HUDEP-2 (cell line): ENCODE results near the gene LCN12.

Source experiments
- DNase-seq, 76 experiments: peaks; one replicate each; lab custom pipeline; 2025; ENCODE audit not compliant: unreplicated experiment in 76 of 76; lab: John Stamatoyannopoulos, UW

Gene LCN12

DNA sequence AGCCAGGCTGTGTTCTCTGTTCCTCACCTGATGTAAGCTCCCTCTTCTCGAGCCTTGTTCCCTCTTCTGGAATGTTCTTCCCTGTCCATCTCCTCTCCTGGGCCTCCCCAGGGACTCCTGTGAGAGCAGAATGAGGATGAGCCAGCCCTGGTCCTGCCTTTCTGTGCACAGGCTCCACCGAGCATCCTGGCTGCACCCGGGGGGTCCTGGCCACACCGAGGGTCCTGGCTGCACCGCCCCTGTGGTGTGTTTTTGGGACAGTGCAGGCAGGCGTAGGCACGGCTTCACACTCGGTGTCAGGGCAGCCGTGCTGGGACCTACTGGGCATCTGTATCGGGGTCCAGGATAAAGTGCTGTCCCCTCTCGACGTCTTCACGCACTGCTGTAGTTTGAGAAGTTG lies 25.3 kb upstream of the LCN12 start:
- DNase-seq = no peak

- no peak for DNase-seq
Observed at GRCh38 chr9:136927343-136928271, 24.5 kb upstream of the LCN12 start.

GRCh38 chr9:136928591-136928990 lies 23.5 kb upstream of the LCN12 start:
- DNase-seq = no peak

DNA sequence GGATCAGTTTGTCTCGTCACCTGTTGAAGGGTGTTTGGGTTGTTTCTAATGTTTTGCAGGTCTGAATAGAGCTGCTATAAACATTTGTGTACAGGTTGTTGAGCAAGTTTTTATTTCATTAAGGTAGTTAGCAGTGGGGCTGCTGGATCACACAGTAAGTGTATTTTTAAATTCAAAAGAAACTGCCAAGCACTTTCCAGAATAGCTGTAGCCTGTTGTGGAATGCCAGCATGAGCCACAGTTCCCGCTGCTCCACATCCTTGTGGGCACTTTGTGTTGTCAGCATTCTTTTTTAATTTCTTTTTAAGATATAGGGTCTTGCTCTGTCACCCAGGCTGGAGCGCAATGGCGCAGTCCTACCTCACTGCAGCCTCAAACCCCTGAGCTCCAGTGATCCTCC lies 22.1 kb upstream of the LCN12 start:
- DNase-seq = no peak

- no peak for DNase-seq
Observed at GRCh38 chr9:136931611-136932130, 20.4 kb upstream of the LCN12 start.

DNA sequence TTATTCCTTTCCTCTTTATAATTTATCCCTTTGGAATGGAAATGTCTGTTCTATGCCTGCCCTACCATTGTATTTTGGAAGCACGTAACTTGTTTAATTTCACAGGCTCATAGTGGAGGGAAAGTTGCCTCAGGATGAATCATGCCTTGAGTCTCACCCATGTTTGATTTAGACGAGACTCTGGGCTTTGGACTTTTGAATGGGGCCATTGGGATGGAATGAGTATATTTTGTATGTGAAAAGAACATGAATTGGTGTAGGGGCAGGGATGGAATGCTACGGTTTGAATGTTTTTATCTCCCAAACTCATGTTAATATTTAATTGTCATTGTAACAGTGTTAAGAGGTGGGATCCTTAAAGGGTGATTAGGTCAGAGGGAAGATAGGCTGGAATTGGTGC lies 17.8 kb upstream of the LCN12 start:
- no peak for DNase-seq

GRCh38 chr9:136935651-136936050 lies 16.4 kb upstream of the LCN12 start:
- DNase-seq = no peak

DNA sequence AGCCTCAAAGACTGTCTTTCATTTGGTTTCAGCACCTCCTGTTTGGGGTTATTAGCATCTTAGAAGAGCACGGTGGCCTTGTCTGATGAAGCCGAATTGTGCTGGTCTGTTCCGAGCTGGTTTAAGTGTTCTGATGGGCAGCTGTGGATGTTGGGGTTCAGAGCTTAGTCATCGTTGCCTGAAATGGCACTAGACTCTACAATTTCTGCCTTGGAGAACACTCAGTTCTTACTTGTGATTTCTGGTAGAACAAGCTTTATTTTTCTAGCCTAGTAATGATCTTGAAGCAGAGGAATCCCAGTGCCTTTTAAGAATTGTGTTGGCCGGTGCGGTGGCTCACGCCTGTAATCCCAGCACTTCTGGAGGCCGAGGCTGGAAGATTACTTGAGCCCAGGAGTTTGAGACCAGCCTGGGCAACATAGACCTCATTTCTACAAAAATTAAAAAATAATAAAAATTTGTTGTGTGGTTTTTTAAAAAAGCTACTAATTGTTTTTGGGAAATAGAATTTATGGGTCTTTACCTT lies 15.4 kb upstream of the LCN12 start:
- DNase-seq = no peak

DNA sequence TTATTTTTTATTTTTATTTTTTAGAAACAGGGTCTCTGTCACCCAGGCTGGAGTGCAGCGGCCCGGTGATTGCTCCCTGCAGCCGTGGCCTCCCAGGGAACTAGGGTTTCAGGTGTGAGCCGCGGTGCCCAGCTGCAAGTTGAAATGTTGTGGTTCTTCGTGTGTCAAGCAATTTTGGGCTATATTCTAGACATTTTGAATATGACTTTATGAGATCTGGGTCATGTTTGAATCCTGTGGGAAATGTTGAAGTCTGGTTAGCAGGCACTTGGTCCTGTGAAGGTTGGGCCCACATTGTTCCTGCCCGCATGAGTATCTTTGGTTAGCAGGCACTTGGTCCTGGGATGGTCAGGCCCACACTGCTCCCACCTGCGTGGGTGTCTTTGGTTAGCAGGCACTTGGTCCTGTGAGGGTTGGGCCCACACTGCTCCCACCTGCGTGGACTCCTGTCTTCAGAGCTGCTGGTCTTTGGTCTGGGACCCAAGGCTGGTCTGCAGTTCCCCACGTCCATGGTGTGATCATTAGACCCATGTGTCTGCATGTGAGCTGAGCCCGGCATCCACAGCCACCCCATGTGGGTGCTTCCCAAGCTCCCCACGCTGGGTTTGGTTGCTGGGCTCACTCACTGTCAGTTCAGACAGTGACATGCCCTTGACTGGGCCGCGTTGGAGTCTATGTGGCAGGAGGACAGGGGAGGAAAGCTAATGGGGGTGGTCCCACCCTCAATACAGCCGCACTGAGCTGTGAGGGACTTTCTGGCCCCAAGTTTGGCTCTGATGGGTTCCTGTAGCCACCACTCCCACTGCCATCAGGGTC lies 14.7 kb upstream of the LCN12 start:
- DNase-seq = no peak

- no peak for DNase-seq
Observed at GRCh38 chr9:136939431-136939995, 12.6 kb upstream of the LCN12 start.

- no peak for DNase-seq
Observed at GRCh38 chr9:136939996-136940525, 12.0 kb upstream of the LCN12 start.

DNA sequence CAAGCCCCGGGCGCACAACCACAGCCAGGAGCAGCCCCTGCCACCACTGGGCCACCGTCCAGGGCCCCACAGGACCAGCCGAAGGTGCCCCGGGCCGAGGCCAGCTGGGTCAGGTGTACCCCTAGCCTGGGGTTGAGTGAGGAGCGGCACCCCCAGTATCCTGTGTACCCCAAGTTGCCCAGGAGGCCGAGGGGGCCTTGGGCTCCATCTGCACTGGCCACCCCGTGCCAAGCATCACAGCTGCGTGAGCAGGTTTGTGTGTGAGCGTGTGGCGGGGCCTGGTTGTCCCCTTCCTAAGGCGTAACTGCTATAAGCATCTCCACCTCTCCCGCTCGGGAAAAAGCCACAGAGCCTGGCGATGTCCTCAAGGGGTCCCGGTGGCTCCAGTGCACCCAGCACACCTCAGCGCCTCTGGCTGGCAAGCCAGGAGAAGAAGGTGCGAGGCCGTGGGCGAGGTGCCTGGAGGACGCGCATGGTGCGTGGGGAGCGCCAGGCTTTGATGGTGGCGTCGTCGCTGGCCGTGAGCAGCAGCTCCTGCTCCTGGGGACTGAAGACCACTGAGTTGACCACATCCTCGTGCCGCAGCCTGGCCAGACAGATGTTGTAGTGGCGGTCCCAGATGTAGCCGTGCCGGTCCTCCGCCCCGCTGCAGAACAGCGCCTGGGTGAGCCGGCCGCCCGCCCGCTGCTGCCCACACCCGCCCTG lies 11.4 kb upstream of the LCN12 start:
- no peak for DNase-seq

DNA sequence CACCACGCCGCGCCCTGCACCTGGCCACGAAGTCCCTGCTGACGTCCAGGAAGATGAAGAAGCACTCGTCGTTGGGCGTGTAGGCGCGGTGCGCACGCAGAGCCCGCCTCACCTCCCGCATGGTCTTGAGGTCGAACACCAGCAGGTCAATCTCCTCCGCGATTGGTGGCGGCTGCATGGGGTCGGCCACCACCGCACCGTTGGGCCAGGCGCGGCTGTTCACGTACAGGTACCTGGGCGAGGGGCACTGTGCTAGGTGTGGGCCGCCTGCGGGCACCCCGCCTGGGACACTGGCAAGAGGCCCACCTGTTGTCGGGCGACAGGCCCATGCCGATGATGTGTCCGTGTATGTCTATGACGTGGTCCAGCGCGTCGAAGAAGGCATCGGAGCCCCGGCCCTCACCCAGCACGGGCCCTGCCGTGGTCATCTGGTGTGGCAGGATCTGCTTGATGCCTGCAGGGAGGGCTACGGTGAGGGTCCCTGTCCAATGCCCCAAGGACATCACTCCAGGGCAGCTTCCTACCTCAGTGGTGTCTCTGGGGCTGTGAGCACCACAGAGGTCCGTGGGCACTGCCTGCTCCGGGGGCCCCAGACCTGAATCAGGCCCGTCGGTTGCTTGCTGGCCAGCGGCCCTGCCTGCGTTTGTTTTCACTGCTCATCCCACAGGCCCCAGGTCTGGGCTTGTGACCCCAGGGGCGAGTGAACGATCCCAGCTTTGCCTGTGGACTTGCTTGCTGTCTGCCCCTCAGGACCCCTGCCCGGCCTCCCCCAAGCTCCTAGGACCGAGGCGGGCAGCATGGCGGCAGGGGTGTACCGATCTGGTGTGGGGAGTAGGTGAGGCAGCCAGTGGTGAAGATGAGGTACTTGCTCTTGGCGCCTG lies 10.6 kb upstream of the LCN12 start:
- no peak for DNase-seq

DNA sequence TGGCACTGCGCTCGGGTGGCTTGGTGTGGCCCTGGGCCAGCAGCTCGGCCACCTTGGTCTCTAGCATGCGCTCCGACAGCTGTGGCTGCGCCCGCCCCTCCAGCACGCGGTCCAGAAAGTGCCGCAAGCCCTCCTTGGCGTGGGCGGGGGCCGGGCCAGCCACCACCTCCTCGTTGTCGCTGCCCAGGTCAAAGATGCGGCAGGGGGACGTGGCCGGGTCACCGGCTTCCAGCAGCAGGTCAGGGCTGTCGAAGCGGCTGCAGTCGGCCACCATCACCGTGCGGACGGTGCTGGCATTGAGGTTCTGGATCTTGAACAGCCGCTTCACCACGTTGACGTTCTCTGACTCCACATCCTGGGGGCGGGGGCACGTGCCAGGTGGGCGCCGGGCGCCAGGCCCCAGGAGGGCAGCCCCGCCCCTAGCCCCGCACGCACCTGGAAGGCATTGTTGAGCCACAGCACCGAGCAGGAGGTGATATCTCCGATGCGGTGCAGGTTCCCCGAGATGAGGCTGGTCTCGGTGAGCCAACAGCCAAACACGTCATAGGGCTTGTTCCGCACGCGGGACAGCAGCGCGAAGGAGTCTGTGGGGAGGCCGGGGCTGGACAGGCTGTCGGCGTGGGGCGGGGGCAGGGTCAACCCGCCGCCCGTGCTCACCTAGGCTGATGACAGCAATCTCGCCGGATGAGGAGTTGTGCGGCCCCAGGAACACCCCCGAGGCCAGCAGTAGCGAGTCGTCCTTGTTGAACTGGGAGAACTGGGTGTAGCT lies 9.8 kb upstream of the LCN12 start:
- DNase-seq = no peak

- DNase-seq = no peak
Observed at GRCh38 chr9:136942881-136943230, 9.2 kb upstream of the LCN12 start.

DNA sequence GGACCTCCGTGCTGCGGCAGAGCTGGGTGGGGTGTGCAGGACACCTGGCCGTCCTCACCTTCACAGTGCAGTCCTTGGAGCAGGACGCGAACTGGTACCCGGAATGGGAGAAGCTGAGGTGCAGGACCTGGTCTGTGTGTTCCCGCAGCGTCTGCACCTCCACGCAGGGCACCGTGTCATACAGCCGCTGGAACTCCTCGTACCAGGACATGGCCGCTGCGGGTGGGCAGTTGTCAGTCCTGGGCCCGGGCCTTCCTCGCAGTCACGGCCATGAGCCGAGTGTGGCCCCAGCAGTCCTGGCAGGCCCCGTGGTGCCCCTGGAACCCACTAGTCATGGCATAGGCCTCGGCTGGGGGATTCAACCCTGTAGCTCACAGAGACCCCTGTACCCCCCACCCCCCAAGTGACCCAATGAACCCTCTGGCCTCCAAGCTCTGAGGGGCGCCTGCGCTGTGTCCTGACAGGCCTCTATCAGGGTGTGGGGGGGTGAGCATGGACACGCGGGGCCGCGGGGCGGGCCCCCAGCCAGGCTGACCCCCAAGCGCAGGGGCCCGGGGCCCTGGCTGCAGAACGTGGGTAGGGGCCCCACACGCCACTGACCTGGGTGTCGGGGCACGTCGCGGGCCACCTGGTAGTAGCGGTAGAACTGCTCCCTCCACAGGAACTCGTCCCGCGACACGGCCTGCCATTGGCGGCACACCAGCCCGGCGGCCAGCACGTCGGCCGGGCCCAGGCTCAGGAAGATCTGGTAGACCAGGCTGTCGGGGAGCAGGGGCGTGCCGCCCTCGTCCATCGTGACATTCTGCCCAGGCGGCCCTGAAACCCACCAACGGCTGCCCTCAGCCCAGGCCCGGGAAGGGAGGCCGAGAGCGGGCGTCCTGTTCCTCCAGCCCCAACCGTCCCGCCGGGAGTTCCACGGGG lies 8.5 kb upstream of the LCN12 start:
- DNase-seq = peak in 34 of 76 experiments; percentile 3 to 50 (median 28)

DNA sequence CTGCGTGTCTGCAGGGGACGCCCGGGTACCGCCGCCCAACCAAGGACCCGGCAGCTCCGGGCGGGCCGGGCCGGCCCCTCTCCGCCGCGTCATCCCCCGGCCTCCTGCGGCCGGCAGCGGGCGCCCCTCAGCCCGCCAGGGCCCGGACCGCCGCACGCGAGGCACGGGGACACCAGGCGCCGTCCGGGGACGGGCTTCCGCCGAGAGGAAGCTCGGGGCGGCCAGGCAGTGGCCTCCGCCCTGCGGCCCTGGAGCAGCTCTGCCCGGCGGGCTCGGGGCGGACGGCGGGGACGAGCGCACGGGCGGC lies 7.9 kb upstream of the LCN12 start:
- DNase-seq = peak in 9 of 76 experiments; percentile 36 to 59 (median 51)
